A673 (cell line): Measurements from ENCODE around the gene SGMS1. TPM values are rescaled to one million over a fixed set of nuclear protein-coding genes. Genes with fewer than 3 reads are reported as not detected.

Experiments
- BruUV-seq: library from RNA; stranded (reverse); fragments of 400-500 nt; replicated peaks from 2 replicates; lab custom pipeline; 2021; lab: Mats Ljungman, UMichigan
- CTCF ChIA-PET: fragments of 300-600 bp; sonication (Branson Sonifier 250); formaldehyde crosslinking; loops from one replicate; lab custom pipeline; 2022; ENCODE audit warnings: antibody characterized with exemption; lab: Charles Lee
- POLR2A ChIA-PET: fragments of 300-600 bp; sonication (Branson Sonifier 250); formaldehyde crosslinking; loops from one replicate; lab custom pipeline; 2022; ENCODE audit warnings: antibody characterized with exemption; ENCODE audit not compliant: low non-redundant PET; lab: Charles Lee
- DNase-seq: peaks from one replicate; pipeline ENCODE4 v3.0.0-alpha.2; 2015; ENCODE audit warnings: low spot score
- H3K27ac ChIP-seq: fragments of 200-600 bp; sonication (generic); 2 replicates; pipeline ENCODE4 v1.5.1; 2016; ENCODE audit warnings: mixed run types, low read depth, mild to moderate bottlenecking, mixed read lengths, antibody characterized with exemption, low read length; ENCODE audit not compliant: poor library complexity, severe bottlenecking
- H3K27me3 ChIP-seq: fragments of 200-600 bp; sonication (generic); replicated peaks from 2 replicates; pipeline ENCODE4 v1.6.1; 2017; ENCODE audit warnings: mixed run types, low read depth, mild to moderate bottlenecking, mixed read lengths, antibody characterized with exemption, low read length; ENCODE audit not compliant: insufficient read depth, poor library complexity
- H3K36me3 ChIP-seq: fragments of 200-600 bp; sonication (generic); 2 replicates; pipeline ENCODE4 v1.6.1; 2016; ENCODE audit warnings: mixed run types, mild to moderate bottlenecking, mixed read lengths, antibody characterized with exemption, low read length; ENCODE audit not compliant: insufficient read depth, poor library complexity, severe bottlenecking
- H3K4me1 ChIP-seq: fragments of 200-600 bp; sonication (generic); 2 replicates; pipeline ENCODE4 v1.6.1; 2017; ENCODE audit warnings: mixed run types, mild to moderate bottlenecking, mixed read lengths, antibody characterized with exemption, low read length; ENCODE audit not compliant: insufficient read depth, poor library complexity, severe bottlenecking
- H3K4me3 ChIP-seq: fragments of 200-600 bp; sonication (generic); 2 replicates; pipeline ENCODE4 v1.5.1; 2016; ENCODE audit warnings: low read depth, mixed run types, mild to moderate bottlenecking, mixed read lengths, low read length; ENCODE audit not compliant: poor library complexity, severe bottlenecking
- H3K9me3 ChIP-seq: fragments of 200-600 bp; sonication (generic); 2 replicates; pipeline ENCODE4 v1.6.1; 2016; ENCODE audit warnings: mixed run types, low read depth, mild to moderate bottlenecking, mixed read lengths, antibody characterized with exemption, low read length; ENCODE audit not compliant: poor library complexity, severe bottlenecking
- CTCF ChIP-seq: fragments of 300-800, 200-600 bp; sonication (generic); conservative IDR thresholded peaks from 2 replicates; pipeline ENCODE4 v1.5.1; 2017; ENCODE audit warnings: low read depth, mild to moderate bottlenecking, antibody characterized with exemption, low read length, moderate library complexity, mixed read lengths
- EZH2 ChIP-seq: fragments of 200-600 bp; sonication (generic); IDR thresholded peaks from 2 replicates; pipeline ENCODE4 v1.6.1; 2017; ENCODE audit warnings: borderline replicate concordance, low read depth, mild to moderate bottlenecking, mixed read lengths, antibody characterized with exemption, low read length; ENCODE audit not compliant: poor library complexity, severe bottlenecking
- intact Hi-C: fragments of 100-400 bp; cut with micrococcal nuclease; formaldehyde crosslinking; loops from one replicate; pipeline ENCODE4 v1.10.0; 2022; ENCODE audit not compliant: unreplicated experiment
- total RNA-seq: library from RNA; stranded (reverse); gene quantifications from 2 replicates; pipeline ENCODE4 v1.2.3, GENCODE V29; 2021

The SGMS1 gene
- total RNA-seq, 1 experiment from 2014 or later, result 13.0 TPM

- ChIA-PET CTCF (no interaction called here), POLR2A (no interaction called here)
- Histone ChIP-seq H3K9me3 (no peaks in the 10 kb centered on the region), H3K4me1 (peaks cover 15% of the 10 kb centered on the region), H3K27ac (no peak overlapping the region), H3K4me3 (no peak overlapping the region), H3K36me3 (no peaks in the 10 kb centered on the region), H3K27me3 (no peaks in the 10 kb centered on the region)
- DNase-seq, result no peak
- no peak for TF ChIP-seq CTCF
- TF ChIP-seq EZH2, result no peak
- no TSS peak for BruUV-seq
- intact Hi-C loops, result no loop called here
These were observed 231.3 kb downstream of the SGMS1 start for GRCh38 chr10:50392426-50392825.

GRCh38 chr10:50390302-50390701 is 233.5 kb downstream of the SGMS1 start:
- no TSS peak for BruUV-seq
- intact Hi-C loops, result no loop called here
- ChIA-PET POLR2A (no interaction called here), CTCF (no interaction called here)
- no peaks in the 10 kb centered on the region for H3K36me3 ChIP-seq
- H3K4me1 ChIP-seq, result peaks cover 20% of the 10 kb centered on the region
- H3K9me3 ChIP-seq, result no peaks in the 10 kb centered on the region
- H3K4me3 ChIP-seq, result no peak overlapping the region
- TF ChIP-seq CTCF, result no peak
- TF ChIP-seq EZH2, result no peak
- DNase-seq, result no peak
- no peaks in the 10 kb centered on the region for H3K27me3 ChIP-seq
- no peak overlapping the region for H3K27ac ChIP-seq

GRCh38 chr10:50388181-50388580 is 235.6 kb downstream of the SGMS1 start:
- H3K27me3 ChIP-seq, result no peaks in the 10 kb centered on the region
- POLR2A ChIA-PET, result no interaction called here
- H3K27ac ChIP-seq, result no peak overlapping the region
- no peak overlapping the region for H3K4me3 ChIP-seq
- intact Hi-C loops, result no loop called here
- TF ChIP-seq EZH2 (no peak), CTCF (no peak)
- no peaks in the 10 kb centered on the region for H3K9me3 ChIP-seq
- CTCF ChIA-PET, result no interaction called here
- DNase-seq, result no peak
- BruUV-seq, result no TSS peak
- peaks cover 9% of the 10 kb centered on the region for H3K4me1 ChIP-seq
- no peaks in the 10 kb centered on the region for H3K36me3 ChIP-seq
